HCT116 (cell line): ENCODE measurements around the gene KHDRBS1. TPM values are rescaled to one million over a fixed set of nuclear protein-coding genes. Genes with fewer than 3 reads are reported as not detected.

Experiments used
- ATAC-seq: fragments of 200-7000 bp; cut with Tn5 transposase; 2 replicates; pipeline ENCODE4 v1.9.1; 2020; ENCODE audit warnings: mild to moderate bottlenecking, moderate library complexity
- BruUV-seq: library from RNA; stranded (reverse); fragments of 400-500 nt; replicated peaks from 2 replicates; lab custom pipeline; 2021; lab: Mats Ljungman, UMichigan
- CTCF ChIA-PET: fragments of 300-600 bp; sonication (Branson Sonifier 250); formaldehyde crosslinking; loops from one replicate; lab custom pipeline; 2021; ENCODE audit warnings: antibody characterized with exemption; lab: Charles Lee
- POLR2A ChIA-PET: fragments of 300-600, 350-600 bp; sonication (Branson Sonifier 250); formaldehyde crosslinking; loops from one replicate; lab custom pipeline; 2021; ENCODE audit warnings: antibody characterized with exemption; lab: Charles Lee
- RAD21 ChIA-PET, 2 experiments: fragments of 300-600 bp; sonication (Branson Sonifier 250); formaldehyde crosslinking; loops; one replicate each; lab custom pipeline; 2023; ENCODE audit warnings: low total read pairs in 2 of 2; ENCODE audit not compliant: uncharacterized antibody in 2 of 2, unreplicated experiment in 2 of 2, low non-redundant PET in 1 of 2; lab: Charles Lee
- DNase-seq: peaks from one replicate; pipeline ENCODE4 v3.0.0-alpha.2; 2010; ENCODE audit warnings: low read depth, low spot score
- H2AFZ ChIP-seq: fragments of 200-600 bp; shearing (Covaris generic), sonication (generic); 2 replicates; pipeline ENCODE4 v1.6.1; 2017; ENCODE audit warnings: low read depth, mixed run types, mixed read lengths, antibody characterized with exemption, low read length; ENCODE audit not compliant: poor library complexity, severe bottlenecking
- H3K27ac ChIP-seq: 2 replicates; pipeline ENCODE4 v1.5.1; 2012; ENCODE audit warnings: low read depth, low read length
- H3K27me3 ChIP-seq: fragments of 200-600 bp; sonication (generic); 2 replicates; pipeline ENCODE4 v1.6.1; 2016; ENCODE audit warnings: mixed run types, low read length, mixed read lengths; ENCODE audit not compliant: insufficient read depth
- H3K36me3 ChIP-seq, 2 experiments: fragments of 200-500 bp in 1 of 2; fragments of 200-600 bp in 1 of 2; sonication (Bioruptor generic) in 1 of 2; sonication (generic) in 1 of 2; 2 replicates each; pipeline versions ENCODE4 v1.5.1 to v1.6.1; 2014 to 2016; ENCODE audit warnings: low read length in 2 of 2, inconsistent platforms in 1 of 2, mixed read lengths in 1 of 2, mixed run types in 1 of 2; ENCODE audit not compliant: insufficient read depth in 2 of 2, control insufficient read depth in 1 of 2
- H3K4me1 ChIP-seq, 2 experiments: fragments of 200-600 bp in 1 of 2; sonication (generic) in 1 of 2; 2 replicates each; pipeline versions ENCODE4 v1.5.1 to v1.6.1; 2012 to 2017; ENCODE audit warnings: low read length in 2 of 2, inconsistent platforms in 1 of 2, mild to moderate bottlenecking in 1 of 2, mixed read lengths in 1 of 2, mixed run types in 1 of 2, moderate library complexity in 1 of 2; ENCODE audit not compliant: insufficient read depth in 2 of 2, control insufficient read depth in 1 of 2
- H3K4me2 ChIP-seq: fragments of 200-600 bp; sonication (generic); 2 replicates; pipeline ENCODE4 v1.6.1; 2017; ENCODE audit warnings: mixed run types, low read length, mixed read lengths
- H3K4me3 ChIP-seq, 2 experiments: fragments of 200-600 bp in 1 of 2; sonication (generic) in 1 of 2; replicated peaks in 1 of 2; 2 replicates each; pipeline ENCODE4 v1.5.1; 2011 to 2016; ENCODE audit warnings: low read length in 2 of 2, control low read depth in 1 of 2, low read depth in 1 of 2, mild to moderate bottlenecking in 1 of 2, mixed read lengths in 1 of 2, mixed run types in 1 of 2
- H3K79me2 ChIP-seq: fragments of 200-600 bp; sonication (generic); 2 replicates; pipeline ENCODE4 v1.6.1; 2017; ENCODE audit warnings: mild to moderate bottlenecking, mixed run types, low read length, moderate library complexity, mixed read lengths; ENCODE audit not compliant: insufficient read depth
- H3K9ac ChIP-seq: fragments of 200-600 bp; sonication (generic); 2 replicates; pipeline ENCODE4 v1.6.1; 2016; ENCODE audit warnings: low read length, mixed read lengths
- H3K9me2 ChIP-seq: fragments of 200-600 bp; sonication (generic), shearing (Covaris generic); 2 replicates; pipeline ENCODE4 v1.6.1; 2017; ENCODE audit warnings: mixed run types, mild to moderate bottlenecking, moderate library complexity; ENCODE audit not compliant: insufficient read depth
- H3K9me3 ChIP-seq, 2 experiments: fragments of 200-500 bp in 1 of 2; fragments of 200-600 bp in 1 of 2; sonication (Bioruptor generic) in 1 of 2; sonication (generic) in 1 of 2; 2 replicates each; pipeline ENCODE4 v1.6.1; 2014 to 2017; ENCODE audit warnings: low read length in 2 of 2, mixed read lengths in 2 of 2, inconsistent platforms in 1 of 2, low read depth in 1 of 2, mild to moderate bottlenecking in 1 of 2, mixed run types in 1 of 2, moderate library complexity in 1 of 2; ENCODE audit not compliant: control insufficient read depth in 1 of 2, insufficient read depth in 1 of 2
- H4K20me1 ChIP-seq: fragments of 200-600 bp; sonication (generic), shearing (Covaris generic); 2 replicates; pipeline ENCODE4 v1.6.1; 2017; ENCODE audit warnings: mixed run types, mild to moderate bottlenecking, moderate library complexity; ENCODE audit not compliant: insufficient read depth
- CTCF ChIP-seq, 3 experiments: fragments of 200-600 bp in 1 of 3; sonication (generic) in 1 of 3; IDR thresholded peaks in 2 of 3; conservative IDR thresholded peaks in 1 of 3; 2 replicates each; pipeline ENCODE4 v1.5.1; 2012 to 2017; ENCODE audit warnings: low read depth in 2 of 3, low read length in 2 of 3, antibody characterized with exemption in 1 of 3, borderline replicate concordance in 1 of 3, control low read depth in 1 of 3, mild to moderate bottlenecking in 1 of 3, mixed read lengths in 1 of 3, mixed run types in 1 of 3, moderate library complexity in 1 of 3; ENCODE audit not compliant: insufficient read depth in 1 of 3
- ELF1 ChIP-seq: IDR thresholded peaks from 2 replicates; pipeline ENCODE4 v1.6.1; 2012; ENCODE audit warnings: low read depth, borderline replicate concordance
- EZH2phosphoT487 ChIP-seq: fragments of 200-600 bp; IDR thresholded peaks from 2 replicates; pipeline ENCODE4 v1.6.1; 2018; ENCODE audit warnings: antibody characterized with exemption, borderline replicate concordance
- FOSL1 ChIP-seq: IDR thresholded peaks from 2 replicates; pipeline ENCODE4 v1.6.1; 2012; ENCODE audit warnings: low read depth
- RAD21 ChIP-seq: IDR thresholded peaks from 2 replicates; pipeline ENCODE4 v1.6.1; 2012; ENCODE audit warnings: low read depth, mild to moderate bottlenecking
- REST ChIP-seq: IDR thresholded peaks from 2 replicates; pipeline ENCODE4 v1.6.1; 2012; ENCODE audit warnings: low read depth
- TCF7L2 ChIP-seq: IDR thresholded peaks from 2 replicates; pipeline ENCODE4 v1.7.0; 2011; ENCODE audit warnings: borderline replicate concordance, inconsistent platforms; ENCODE audit not compliant: insufficient read depth, insufficient read length; ENCODE audit errors: extremely low read depth
- YY1 ChIP-seq: IDR thresholded peaks from 2 replicates; pipeline ENCODE4 v1.6.1; 2011; ENCODE audit warnings: low read length, low read depth, moderate library complexity, mild to moderate bottlenecking; ENCODE audit not compliant: insufficient replicate concordance; ENCODE audit errors: extremely low read depth
- ZFX ChIP-seq: fragments of 450-650 bp; IDR thresholded peaks from 2 replicates; pipeline ENCODE4 v1.6.1; 2017
- intact Hi-C: fragments of 100-400 bp; cut with micrococcal nuclease; formaldehyde crosslinking; loops from 2 replicates; pipeline ENCODE4 v1.10.0; 2022
- total RNA-seq: library from RNA; stranded (reverse); gene quantifications from one replicate; pipeline ENCODE4 v1.2.1, GENCODE V29; 2021; ENCODE audit not compliant: unreplicated experiment

The KHDRBS1 gene
- total RNA-seq, 1 experiment from 2014 or later: 215 TPM

- no peak for TF ChIP-seq ELF1
- no peak for TF ChIP-seq ZFX
- no peak for TF ChIP-seq YY1
- TF ChIP-seq, all 23 proteins: peak for 0
- Histone ChIP-seq H2AFZ (no peak overlapping the region), H3K9me2 (no peaks in the 10 kb centered on the region), H3K4me3 (no peak overlapping the region), H3K79me2 (no peaks in the 10 kb centered on the region), H3K27me3 (no peaks in the 10 kb centered on the region), H3K4me2 (no peak overlapping the region), H3K36me3 (no peaks in the 10 kb centered on the region), H3K4me1 (peaks cover 7 to 15% of the 10 kb centered on the region in 2 experiments; a peak in 3 of 4 replicates), H3K9me3 (no peaks in the 10 kb centered on the region), H4K20me1 (no peaks in the 10 kb centered on the region), H3K9ac (no peak overlapping the region), H3K27ac (no peak overlapping the region)
- ATAC-seq (no peak), DNase-seq (no peak)
- no TSS peak for BruUV-seq
- ChIA-PET POLR2A (no interaction called here), RAD21 (no interaction called here), CTCF (no interaction called here)
- intact Hi-C loops: no loop called here
These were observed 6.1 kb upstream of the KHDRBS1 start for GRCh38 chr1:32007591-32007940.

GRCh38 chr1:32010246-32010645 lies 3.4 kb upstream of the KHDRBS1 start:
- no peak overlapping the region for H3K4me3 ChIP-seq
- CTCF ChIA-PET: no interaction called here

More at GRCh38 chr1:32010246-32010645, 3.4 kb upstream of the KHDRBS1 start:
- no peak overlapping the region for H3K27ac ChIP-seq
- H3K9me3 ChIP-seq: no peaks in the 10 kb centered on the region
- ChIA-PET POLR2A (no interaction called here), RAD21 (no interaction called here)
- peaks cover 16% of the 10 kb centered on the region for H3K79me2 ChIP-seq
- intact Hi-C loops: no loop called here
- TF ChIP-seq ELF1 (no peak), RAD21 (no peak), REST (no peak), TCF7L2 (no peak), FOSL1 (no peak), EZH2phosphoT487 (no peak), CTCF (IDR thresholded peaks at IDR 0.05 in 2 of 3, conservative IDR thresholded peaks at IDR 0.05 in 1 of 3; ENCODE audit: borderline replicate concordance in 1 of 3, insufficient read depth in 1 of 3, low read depth in 2 of 3, low read length in 2 of 3) (no peak)
- no peak for DNase-seq
- no peak for ATAC-seq
- no TSS peak for BruUV-seq
- H2AFZ ChIP-seq: no peak overlapping the region
- no peaks in the 10 kb centered on the region for H3K9me2 ChIP-seq
- 0 out of 4 replicates have a peak, but pooled peaks cover 0 to under 1% of the 10 kb centered on the region in 2 experiments for H3K36me3 ChIP-seq
- H4K20me1 ChIP-seq: peaks cover 12% of the 10 kb centered on the region
- no peaks in the 10 kb centered on the region for H3K27me3 ChIP-seq
- H3K9ac ChIP-seq: no peak overlapping the region
- H3K4me2 ChIP-seq: no peak overlapping the region
- peaks cover 9 to 17% of the 10 kb centered on the region in 2 experiments for H3K4me1 ChIP-seq
